ENCODE results near the gene PORCN.

DNA sequence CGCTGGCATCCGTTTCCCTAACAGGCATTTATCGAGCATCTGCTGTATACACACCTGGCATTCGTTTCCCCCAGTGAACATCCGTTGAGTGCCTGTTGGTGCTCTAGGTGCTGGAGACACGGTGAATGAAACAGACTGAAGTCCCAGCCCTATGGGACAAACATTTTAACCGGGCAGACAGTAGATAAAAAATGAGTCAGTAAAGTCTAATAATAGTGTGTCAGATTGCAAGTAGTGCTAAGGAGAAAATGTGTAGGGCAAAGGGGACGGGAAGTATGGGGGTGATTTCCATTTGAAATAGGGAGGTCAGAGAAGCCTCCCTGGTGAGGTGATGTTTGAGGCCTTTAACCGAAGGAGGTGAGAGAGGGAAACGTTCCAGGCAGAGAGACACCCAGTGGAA, 7.5 kb downstream of the PORCN start:
- TF ChIP-seq IRF2 (CRISPR knock-in tag; IDR thresholded peaks at IDR 0.05; ENCODE audit: borderline replicate concordance, low read depth) (no peak), CREM (CRISPR knock-in tag; IDR thresholded peaks at IDR 0.05) (no peak), ETV6 (CRISPR knock-in tag; IDR thresholded peaks at IDR 0.05) (no peak), MYBL2 (CRISPR knock-in tag; IDR thresholded peaks at IDR 0.05) (no peak), NR2C2 (CRISPR knock-in tag; IDR thresholded peaks at IDR 0.05) (no peak)
- TF ChIP-seq, protein P1, sequence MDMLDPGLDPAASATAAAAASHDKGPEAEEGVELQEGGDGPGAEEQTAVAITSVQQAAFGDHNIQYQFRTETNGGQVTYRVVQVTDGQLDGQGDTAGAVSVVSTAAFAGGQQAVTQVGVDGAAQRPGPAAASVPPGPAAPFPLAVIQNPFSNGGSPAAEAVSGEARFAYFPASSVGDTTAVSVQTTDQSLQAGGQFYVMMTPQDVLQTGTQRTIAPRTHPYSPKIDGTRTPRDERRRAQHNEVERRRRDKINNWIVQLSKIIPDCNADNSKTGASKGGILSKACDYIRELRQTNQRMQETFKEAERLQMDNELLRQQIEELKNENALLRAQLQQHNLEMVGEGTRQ (CRISPR knock-in tag; IDR thresholded peaks at IDR 0.05), result no peak
- TF ChIP-seq, protein P2, sequence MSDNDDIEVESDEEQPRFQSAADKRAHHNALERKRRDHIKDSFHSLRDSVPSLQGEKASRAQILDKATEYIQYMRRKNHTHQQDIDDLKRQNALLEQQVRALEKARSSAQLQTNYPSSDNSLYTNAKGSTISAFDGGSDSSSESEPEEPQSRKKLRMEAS (CRISPR knock-in tag; IDR thresholded peaks at IDR 0.05), result no peak
- TF ChIP-seq, protein P3, sequence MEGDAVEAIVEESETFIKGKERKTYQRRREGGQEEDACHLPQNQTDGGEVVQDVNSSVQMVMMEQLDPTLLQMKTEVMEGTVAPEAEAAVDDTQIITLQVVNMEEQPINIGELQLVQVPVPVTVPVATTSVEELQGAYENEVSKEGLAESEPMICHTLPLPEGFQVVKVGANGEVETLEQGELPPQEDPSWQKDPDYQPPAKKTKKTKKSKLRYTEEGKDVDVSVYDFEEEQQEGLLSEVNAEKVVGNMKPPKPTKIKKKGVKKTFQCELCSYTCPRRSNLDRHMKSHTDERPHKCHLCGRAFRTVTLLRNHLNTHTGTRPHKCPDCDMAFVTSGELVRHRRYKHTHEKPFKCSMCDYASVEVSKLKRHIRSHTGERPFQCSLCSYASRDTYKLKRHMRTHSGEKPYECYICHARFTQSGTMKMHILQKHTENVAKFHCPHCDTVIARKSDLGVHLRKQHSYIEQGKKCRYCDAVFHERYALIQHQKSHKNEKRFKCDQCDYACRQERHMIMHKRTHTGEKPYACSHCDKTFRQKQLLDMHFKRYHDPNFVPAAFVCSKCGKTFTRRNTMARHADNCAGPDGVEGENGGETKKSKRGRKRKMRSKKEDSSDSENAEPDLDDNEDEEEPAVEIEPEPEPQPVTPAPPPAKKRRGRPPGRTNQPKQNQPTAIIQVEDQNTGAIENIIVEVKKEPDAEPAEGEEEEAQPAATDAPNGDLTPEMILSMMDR (IDR thresholded peaks at IDR 0.05), result no peak
- TF ChIP-seq, protein P4, sequence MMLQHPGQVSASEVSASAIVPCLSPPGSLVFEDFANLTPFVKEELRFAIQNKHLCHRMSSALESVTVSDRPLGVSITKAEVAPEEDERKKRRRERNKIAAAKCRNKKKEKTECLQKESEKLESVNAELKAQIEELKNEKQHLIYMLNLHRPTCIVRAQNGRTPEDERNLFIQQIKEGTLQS (CRISPR knock-in tag; conservative IDR thresholded peaks at IDR 0.05), result no peak

Measured in WTC11 (cell line).